Pons (tissue), 1 donor: Measurements from ENCODE around the gene KCNK10.

Experiments used
- DNase-seq: peaks from one replicate; pipeline ENCODE4 v3.0.0-alpha.2; 2016; ENCODE audit warnings: low spot score

The KCNK10 gene

GRCh38 chr14:88184956-88185355 is 138.1 kb downstream of the KCNK10 start:
- no peak for DNase-seq

GRCh38 chr14:88181072-88181471 is 142.0 kb downstream of the KCNK10 start:
- no peak for DNase-seq

GRCh38 chr14:88179716-88180115 is 143.4 kb downstream of the KCNK10 start:
- no peak for DNase-seq

DNA sequence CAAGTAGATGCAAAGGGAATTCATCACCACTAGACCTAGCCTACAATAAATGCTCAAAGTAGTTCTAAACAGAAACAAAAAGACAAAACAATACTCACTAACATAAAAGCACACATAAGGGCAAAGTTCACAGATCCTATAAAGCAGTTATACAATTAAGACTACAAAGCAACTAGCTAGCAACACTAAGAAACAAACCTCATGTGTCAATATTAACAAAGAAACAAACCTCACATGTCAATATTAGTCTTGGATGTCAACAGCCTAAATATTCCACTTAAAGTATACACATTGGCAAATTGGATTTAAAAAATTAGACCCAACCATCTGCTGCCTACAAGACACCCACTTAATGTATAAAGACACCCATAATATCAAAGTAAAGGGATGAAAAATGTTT is 152.7 kb downstream of the KCNK10 start:
- no peak for DNase-seq

GRCh38 chr14:88168498-88169165 is 154.4 kb downstream of the KCNK10 start:
- no peak for DNase-seq

GRCh38 chr14:88168025-88168424 is 155.0 kb downstream of the KCNK10 start:
- no peak for DNase-seq

- DNase-seq: no peak
Observed at GRCh38 chr14:88166616-88167015, 156.5 kb downstream of the KCNK10 start.

- no peak for DNase-seq
Observed at GRCh38 chr14:88164906-88165534, 158.0 kb downstream of the KCNK10 start.

GRCh38 chr14:88163731-88164255 is 159.3 kb downstream of the KCNK10 start:
- DNase-seq: no peak

GRCh38 chr14:88156127-88156526 is 166.9 kb downstream of the KCNK10 start:
- no peak for DNase-seq

DNA sequence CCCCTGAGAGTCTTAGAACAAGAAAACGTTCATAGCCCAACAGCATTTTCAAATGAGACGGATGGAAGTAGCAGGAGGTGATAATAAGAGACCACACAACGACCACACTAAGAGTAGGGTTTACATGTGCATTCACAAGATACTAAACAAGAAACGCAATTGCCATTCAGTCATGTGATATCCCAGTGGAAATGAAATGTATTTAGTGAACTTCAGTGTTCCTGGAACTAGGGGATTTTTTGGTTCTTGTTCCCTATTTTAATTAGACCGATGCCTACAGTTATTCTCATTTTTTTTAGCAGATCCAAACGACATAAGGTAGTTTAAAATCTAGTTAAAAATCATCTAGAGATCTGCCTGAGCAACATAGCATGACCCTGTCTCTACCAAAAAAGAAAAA is 168.1 kb downstream of the KCNK10 start:
- no peak for DNase-seq

- DNase-seq: no peak
Observed at GRCh38 chr14:88154321-88154720, 168.7 kb downstream of the KCNK10 start.

DNA sequence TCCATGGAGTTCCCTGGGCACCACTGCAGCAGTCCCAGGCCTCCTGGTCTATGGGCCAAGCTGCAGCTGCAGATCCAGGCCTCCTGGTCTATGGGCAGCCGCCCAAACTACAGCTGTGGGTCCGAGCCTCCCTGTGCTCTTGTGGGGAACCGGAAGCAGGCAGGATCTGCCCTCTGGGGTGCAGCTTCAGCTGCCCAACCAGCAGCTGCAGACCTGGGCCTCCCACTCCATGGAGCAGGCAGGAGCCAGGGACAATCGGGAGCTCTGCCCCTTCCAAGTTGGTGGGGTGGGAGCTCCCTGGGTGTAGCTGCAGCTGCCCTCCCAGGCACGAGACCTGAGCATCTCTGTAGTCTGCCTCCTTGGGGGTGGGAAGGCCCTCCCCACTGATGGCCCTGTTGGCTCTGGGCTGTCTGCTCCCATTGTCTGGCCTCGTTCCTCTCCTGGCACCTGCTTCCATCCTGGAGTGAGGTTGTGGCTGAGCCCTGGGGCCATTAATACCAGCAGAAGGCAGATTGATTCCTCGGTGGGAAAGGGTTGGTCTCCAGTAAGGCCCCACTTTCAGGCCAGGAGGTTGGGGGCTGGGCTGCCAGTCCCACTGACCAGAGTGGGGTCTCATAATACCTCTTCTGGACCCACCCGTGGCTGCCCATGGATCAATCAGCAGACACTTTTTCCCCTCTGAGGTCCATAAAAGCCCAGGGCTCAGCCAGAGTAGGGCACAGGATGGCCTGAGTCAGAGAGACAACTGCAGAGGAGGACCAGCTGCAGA is 176.0 kb downstream of the KCNK10 start:
- DNase-seq: no peak

- no peak for DNase-seq
Observed at GRCh38 chr14:88143810-88144209, 179.3 kb downstream of the KCNK10 start.

DNA sequence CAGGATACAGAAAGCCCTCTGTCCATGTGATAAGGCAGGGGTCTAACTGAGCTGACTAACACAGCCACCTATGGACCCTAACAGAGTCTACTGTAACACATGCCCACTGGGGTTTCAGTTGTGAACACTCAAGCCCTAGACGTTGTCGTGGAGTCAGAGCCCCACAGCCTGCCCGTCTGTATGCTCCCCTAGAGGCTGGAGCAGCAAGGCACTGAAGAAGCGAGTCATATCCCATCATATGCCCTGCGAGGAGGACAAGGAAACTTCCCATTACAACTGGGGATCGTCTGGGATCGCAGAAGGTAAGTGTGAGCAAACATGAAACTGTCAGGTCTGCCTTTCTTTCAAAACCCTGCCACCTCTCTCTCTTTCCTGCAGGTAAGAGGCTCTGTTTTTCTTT is 180.1 kb downstream of the KCNK10 start:
- no peak for DNase-seq

GRCh38 chr14:88140874-88141273 is 182.2 kb downstream of the KCNK10 start:
- DNase-seq: no peak

DNA sequence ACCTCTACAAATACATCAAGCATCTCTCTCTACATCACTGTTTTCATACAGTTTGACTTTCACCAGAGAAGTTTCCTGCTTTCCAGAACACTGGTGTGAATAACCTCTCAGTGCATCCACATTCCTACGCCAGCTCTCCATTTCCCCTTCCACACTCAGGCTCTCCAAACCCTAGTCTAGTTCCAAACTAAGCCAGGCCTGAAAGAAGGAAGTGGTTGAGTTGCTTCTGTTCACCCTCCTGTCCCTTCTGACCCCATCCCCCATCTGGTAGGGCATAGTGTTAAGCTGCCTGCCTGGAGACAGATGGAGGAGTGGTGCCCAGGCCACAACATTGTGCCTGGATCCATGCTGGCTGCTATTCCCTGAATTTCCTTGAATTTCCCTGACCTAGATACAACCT is 185.7 kb downstream of the KCNK10 start:
- DNase-seq: peak; percentile 17
